Liver (tissue), 9 donors: ENCODE data around the gene DNAJB11. TPM values are rescaled to one million over a fixed set of nuclear protein-coding genes. Genes with fewer than 3 reads are reported as not detected.

Source experiments
- DNase-seq: peaks from one replicate; pipeline ENCODE4 v3.0.0-alpha.2; 2017; ENCODE audit warnings: low spot score
- H3K27ac ChIP-seq, 2 donors: one replicate each; pipeline ENCODE4 v1.7.0; 2013; ENCODE audit warnings: inconsistent platforms in 2 of 2, low read length in 2 of 2, control low read depth in 1 of 2, low read depth in 1 of 2, mild to moderate bottlenecking in 1 of 2
- H3K27me3 ChIP-seq, 4 donors: one replicate each; pipeline versions ENCODE4 v1.6.1 to v1.7.0; 2013; ENCODE audit warnings: low read length in 3 of 4, inconsistent platforms in 1 of 4, mild to moderate bottlenecking in 1 of 4, moderate library complexity in 1 of 4; ENCODE audit not compliant: control insufficient read depth in 4 of 4, insufficient read depth in 4 of 4
- H3K36me3 ChIP-seq, 4 donors: one replicate each; pipeline versions ENCODE4 v1.6.1 to v1.7.0; 2013; ENCODE audit warnings: low read length in 3 of 4, mild to moderate bottlenecking in 3 of 4, low read depth in 1 of 4, moderate library complexity in 1 of 4; ENCODE audit not compliant: control insufficient read depth in 4 of 4, insufficient read depth in 3 of 4
- H3K4me1 ChIP-seq, 4 donors: one replicate each; pipeline versions ENCODE4 v1.6.1 to v1.7.0; 2013; ENCODE audit warnings: low read length in 3 of 4, mild to moderate bottlenecking in 3 of 4, moderate library complexity in 1 of 4; ENCODE audit not compliant: control insufficient read depth in 4 of 4, insufficient read depth in 4 of 4
- H3K4me3 ChIP-seq, 3 donors: one replicate each; pipeline versions ENCODE4 v1.6.1 to v1.7.0; 2013; ENCODE audit warnings: low read length in 3 of 3, control low read depth in 1 of 3, low read depth in 1 of 3, mild to moderate bottlenecking in 1 of 3
- H3K9ac ChIP-seq, 2 donors: one replicate each; pipeline ENCODE4 v1.7.0; 2013; ENCODE audit warnings: low read length in 2 of 2, mild to moderate bottlenecking in 2 of 2, moderate library complexity in 2 of 2, control low read depth in 1 of 2, low read depth in 1 of 2
- H3K9me3 ChIP-seq, 4 donors: one replicate each; pipeline versions ENCODE4 v1.6.1 to v1.7.0; 2013; ENCODE audit warnings: low read length in 3 of 4; ENCODE audit not compliant: control insufficient read depth in 4 of 4
- EGR1 ChIP-seq, 2 donors: IDR thresholded peaks; 2 replicates each; pipeline ENCODE4 v1.6.1; 2016 to 2018; ENCODE audit warnings: antibody characterized with exemption in 2 of 2, low read depth in 2 of 2
- FOXA1 ChIP-seq: IDR thresholded peaks from 2 replicates; pipeline ENCODE4 v1.6.1; 2016; ENCODE audit warnings: antibody characterized with exemption
- FOXA2 ChIP-seq: IDR thresholded peaks from 2 replicates; pipeline ENCODE4 v1.6.1; 2016; ENCODE audit warnings: antibody characterized with exemption
- HNF4A ChIP-seq, 2 donors: conservative IDR thresholded peaks; 2 replicates each; pipeline ENCODE4 v1.6.1; 2016; ENCODE audit warnings: antibody characterized with exemption in 2 of 2, mild to moderate bottlenecking in 2 of 2
- HNF4G ChIP-seq: IDR thresholded peaks from 2 replicates; pipeline ENCODE4 v1.6.1; 2016; ENCODE audit warnings: antibody characterized with exemption
- JUND ChIP-seq, 2 donors: IDR thresholded peaks; 2 replicates each; pipeline ENCODE4 v1.6.1; 2016; ENCODE audit warnings: antibody characterized with exemption in 2 of 2
- NR2F2 ChIP-seq: IDR thresholded peaks from 2 replicates; pipeline ENCODE4 v1.6.1; 2016; ENCODE audit warnings: antibody characterized with exemption
- RAD21 ChIP-seq, 2 donors: IDR thresholded peaks; 2 replicates each; pipeline ENCODE4 v1.6.1; 2016; ENCODE audit warnings: antibody characterized with exemption in 2 of 2, mild to moderate bottlenecking in 2 of 2
- RXRA ChIP-seq, 2 donors: IDR thresholded peaks; 2 replicates each; pipeline ENCODE4 v1.6.1; 2017 to 2018; ENCODE audit warnings: antibody characterized with exemption in 2 of 2, mild to moderate bottlenecking in 1 of 2
- SP1 ChIP-seq: IDR thresholded peaks from 2 replicates; pipeline ENCODE4 v1.6.1; 2018; ENCODE audit warnings: antibody characterized with exemption, mild to moderate bottlenecking
- TAF1 ChIP-seq: conservative IDR thresholded peaks from 2 replicates; pipeline ENCODE4 v1.6.1; 2016; ENCODE audit warnings: antibody characterized with exemption, mild to moderate bottlenecking
- YY1 ChIP-seq: IDR thresholded peaks from 2 replicates; pipeline ENCODE4 v1.6.1; 2016; ENCODE audit warnings: antibody characterized with exemption, mild to moderate bottlenecking
- WGBS: extraction: QIAGEN DNeasy Blood & Tissue Kit; methylation state at CpG from one replicate; pipeline ENCODE4 v1.1.7; 2013; 5-methylcytosine and 5-hydroxymethylcytosine counted together
- polyA plus RNA-seq, 2 donors: library from polyadenylated mRNA; stranded (reverse) in 1 of 2; unstranded in 1 of 2; fragments of 200-250 nt in 1 of 2; fragments of >200 nt in 1 of 2; fragmentation: Nextera tagmentation in 1 of 2; extraction: Ambion mirVana in 1 of 2; gene quantifications; one replicate each; pipeline versions ENCODE4 v1.2.1 to v1.2.3, GENCODE V29; 2013 to 2015
- total RNA-seq, 2 donors: library from RNA; depleted of rRNA; stranded (reverse); fragments of >200 nt; gene quantifications; one replicate each; pipeline ENCODE4 v1.2.3, GENCODE V29; 2014
- TF ChIP-seq, protein P1 (sequence below): IDR thresholded peaks from 2 replicates; pipeline ENCODE4 v1.6.1; 2016; ENCODE audit warnings: antibody characterized with exemption
- TF ChIP-seq, protein P2 (sequence below): IDR thresholded peaks from 2 replicates; pipeline ENCODE4 v1.6.1; 2016; ENCODE audit warnings: antibody characterized with exemption
- TF ChIP-seq, protein P3 (sequence below): IDR thresholded peaks from 2 replicates; pipeline ENCODE4 v1.6.1; 2016; ENCODE audit warnings: antibody characterized with exemption, mild to moderate bottlenecking
- donor health status: healthy.
- donor health status: healthy.
- donor health status: healthy.
- donor health status: healthy.
- donor health status: healthy.

The DNAJB11 gene
- total and polyA plus RNA-seq, 4 donors: 30.2 to 101 (median 56.0) TPM

DNA sequence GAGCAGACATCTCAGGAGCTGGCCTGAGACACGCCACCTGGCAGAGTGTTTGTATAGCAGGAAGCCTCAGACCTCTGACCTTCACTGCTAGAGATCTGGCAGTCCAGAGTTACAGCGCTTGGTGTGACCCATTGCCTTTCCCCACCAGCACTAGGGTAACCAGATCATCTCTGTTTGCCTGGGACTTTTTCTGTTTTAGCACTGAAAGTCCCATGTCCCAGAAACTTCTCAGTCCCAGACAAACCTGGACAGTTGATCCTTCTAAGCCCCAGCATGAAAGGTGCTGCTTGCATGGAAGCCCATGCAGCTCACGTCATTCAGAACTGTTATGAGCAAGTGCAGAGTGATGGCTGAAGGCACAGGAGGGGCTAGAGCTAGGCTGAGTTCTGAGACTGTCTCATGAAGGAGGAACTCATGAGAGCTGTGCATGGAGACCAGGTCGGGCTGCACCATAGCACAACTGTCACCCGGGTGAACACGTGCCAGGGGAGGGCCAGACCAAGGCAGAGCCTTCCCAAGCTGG is 24.1 kb downstream of the DNAJB11 start:
- H3K9ac ChIP-seq: peak overlapping the region; percentile 7 to 37
- no peaks in the 10 kb centered on the region for H3K27me3 ChIP-seq
- no peaks in the 10 kb centered on the region for H3K36me3 ChIP-seq
- no peaks in the 10 kb centered on the region for H3K9me3 ChIP-seq
- H3K27ac ChIP-seq: peak overlapping the region; percentile 57 to 69
- 39% methylated on average over 6 of the region's 6 CpGs for WGBS
- no peak overlapping the region for H3K4me3 ChIP-seq
- TF ChIP-seq RXRA (IDR thresholded peaks at IDR 0.05) (peak in 1 of 2 donors; percentile 46), FOXA2 (peak; percentile 12), YY1 (peak; percentile 15), RAD21 (IDR thresholded peaks at IDR 0.05) (peak in 1 of 2 donors; percentile 5), JUND (IDR thresholded peaks at IDR 0.05) (no peak), EGR1 (IDR thresholded peaks at IDR 0.05; ENCODE audit: low read depth in 2 of 2) (no peak), HNF4G (no peak), HNF4A (conservative IDR thresholded peaks at IDR 0.05) (peak; percentile 55 to 62), TAF1 (no peak), NR2F2 (no peak), SP1 (peak; percentile 24), FOXA1 (no peak)
- TF ChIP-seq, protein P1, sequence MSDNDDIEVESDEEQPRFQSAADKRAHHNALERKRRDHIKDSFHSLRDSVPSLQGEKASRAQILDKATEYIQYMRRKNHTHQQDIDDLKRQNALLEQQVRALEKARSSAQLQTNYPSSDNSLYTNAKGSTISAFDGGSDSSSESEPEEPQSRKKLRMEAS: no peak
- TF ChIP-seq, protein P2, sequence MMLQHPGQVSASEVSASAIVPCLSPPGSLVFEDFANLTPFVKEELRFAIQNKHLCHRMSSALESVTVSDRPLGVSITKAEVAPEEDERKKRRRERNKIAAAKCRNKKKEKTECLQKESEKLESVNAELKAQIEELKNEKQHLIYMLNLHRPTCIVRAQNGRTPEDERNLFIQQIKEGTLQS: no peak
- TF ChIP-seq, protein P3, sequence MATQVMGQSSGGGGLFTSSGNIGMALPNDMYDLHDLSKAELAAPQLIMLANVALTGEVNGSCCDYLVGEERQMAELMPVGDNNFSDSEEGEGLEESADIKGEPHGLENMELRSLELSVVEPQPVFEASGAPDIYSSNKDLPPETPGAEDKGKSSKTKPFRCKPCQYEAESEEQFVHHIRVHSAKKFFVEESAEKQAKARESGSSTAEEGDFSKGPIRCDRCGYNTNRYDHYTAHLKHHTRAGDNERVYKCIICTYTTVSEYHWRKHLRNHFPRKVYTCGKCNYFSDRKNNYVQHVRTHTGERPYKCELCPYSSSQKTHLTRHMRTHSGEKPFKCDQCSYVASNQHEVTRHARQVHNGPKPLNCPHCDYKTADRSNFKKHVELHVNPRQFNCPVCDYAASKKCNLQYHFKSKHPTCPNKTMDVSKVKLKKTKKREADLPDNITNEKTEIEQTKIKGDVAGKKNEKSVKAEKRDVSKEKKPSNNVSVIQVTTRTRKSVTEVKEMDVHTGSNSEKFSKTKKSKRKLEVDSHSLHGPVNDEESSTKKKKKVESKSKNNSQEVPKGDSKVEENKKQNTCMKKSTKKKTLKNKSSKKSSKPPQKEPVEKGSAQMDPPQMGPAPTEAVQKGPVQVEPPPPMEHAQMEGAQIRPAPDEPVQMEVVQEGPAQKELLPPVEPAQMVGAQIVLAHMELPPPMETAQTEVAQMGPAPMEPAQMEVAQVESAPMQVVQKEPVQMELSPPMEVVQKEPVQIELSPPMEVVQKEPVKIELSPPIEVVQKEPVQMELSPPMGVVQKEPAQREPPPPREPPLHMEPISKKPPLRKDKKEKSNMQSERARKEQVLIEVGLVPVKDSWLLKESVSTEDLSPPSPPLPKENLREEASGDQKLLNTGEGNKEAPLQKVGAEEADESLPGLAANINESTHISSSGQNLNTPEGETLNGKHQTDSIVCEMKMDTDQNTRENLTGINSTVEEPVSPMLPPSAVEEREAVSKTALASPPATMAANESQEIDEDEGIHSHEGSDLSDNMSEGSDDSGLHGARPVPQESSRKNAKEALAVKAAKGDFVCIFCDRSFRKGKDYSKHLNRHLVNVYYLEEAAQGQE: peak; percentile 6
- DNase-seq: no peak
- H3K4me1 ChIP-seq: peaks cover 14 to 62% (median 45%) of the 10 kb centered on the region in 4 donors

DNA sequence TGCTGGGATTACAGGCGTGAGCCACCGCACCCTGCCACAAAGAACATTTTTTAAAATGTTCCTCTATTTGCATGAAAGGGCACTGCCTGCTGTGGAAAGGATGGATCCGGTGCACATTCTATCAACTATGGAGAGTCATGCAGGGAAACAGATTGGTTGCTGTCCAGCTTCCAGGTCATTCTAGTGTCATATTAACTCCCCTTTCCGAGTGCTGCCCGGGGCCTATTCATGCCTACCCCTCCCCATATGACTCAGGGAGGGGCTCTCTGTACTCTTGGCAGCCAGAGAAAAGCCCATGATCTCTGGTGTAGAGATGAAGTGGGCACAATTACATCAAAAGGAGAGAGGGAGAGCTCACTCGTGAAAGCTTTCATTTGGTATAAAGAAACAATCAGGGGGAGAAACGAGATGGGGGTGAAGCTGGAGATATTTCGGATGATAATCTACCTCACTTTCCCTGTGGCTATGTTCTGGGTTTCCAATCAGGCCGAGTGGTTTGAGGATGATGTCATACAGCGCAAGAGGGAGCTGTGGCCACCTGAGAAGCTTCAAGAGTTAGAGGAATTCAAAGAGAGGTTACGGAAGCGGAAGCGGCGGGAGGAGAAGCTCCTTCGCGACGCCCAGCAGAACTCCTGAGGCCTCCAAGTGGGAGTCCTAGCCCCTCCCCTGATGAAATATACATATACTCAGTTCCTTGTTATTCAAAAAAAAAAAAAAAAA is 26.2 kb downstream of the DNAJB11 start:
- H3K4me1 ChIP-seq: peaks cover 14 to 65% (median 47%) of the 10 kb centered on the region in 4 donors
- TF ChIP-seq, protein P3: peak; percentile 82
- TF ChIP-seq SP1: no peak

More for the DNA sequence above, 26.2 kb downstream of the DNAJB11 start:
- DNase-seq: no peak
- Histone ChIP-seq H3K4me3 (no peak overlapping the region), H3K9ac (no peak overlapping the region), H3K9me3 (no peaks in the 10 kb centered on the region), H3K27me3 (no peaks in the 10 kb centered on the region), H3K27ac (peak overlapping the region; percentile 27 to 32), H3K36me3 (no peaks in the 10 kb centered on the region)
- WGBS: 71% methylated on average over 17 of the region's 17 CpGs
